ENCODE measurements around the gene IL27RA. TPM values are rescaled to one million over a fixed set of nuclear protein-coding genes. Genes with fewer than 3 reads are reported as not detected.

Gene IL27RA
- total and polyA plus RNA-seq, 2 donors (not counting 3 experiments of a cell fraction or from before 2014, with no cell fraction given): 1.6 to 4.5 TPM

DNA sequence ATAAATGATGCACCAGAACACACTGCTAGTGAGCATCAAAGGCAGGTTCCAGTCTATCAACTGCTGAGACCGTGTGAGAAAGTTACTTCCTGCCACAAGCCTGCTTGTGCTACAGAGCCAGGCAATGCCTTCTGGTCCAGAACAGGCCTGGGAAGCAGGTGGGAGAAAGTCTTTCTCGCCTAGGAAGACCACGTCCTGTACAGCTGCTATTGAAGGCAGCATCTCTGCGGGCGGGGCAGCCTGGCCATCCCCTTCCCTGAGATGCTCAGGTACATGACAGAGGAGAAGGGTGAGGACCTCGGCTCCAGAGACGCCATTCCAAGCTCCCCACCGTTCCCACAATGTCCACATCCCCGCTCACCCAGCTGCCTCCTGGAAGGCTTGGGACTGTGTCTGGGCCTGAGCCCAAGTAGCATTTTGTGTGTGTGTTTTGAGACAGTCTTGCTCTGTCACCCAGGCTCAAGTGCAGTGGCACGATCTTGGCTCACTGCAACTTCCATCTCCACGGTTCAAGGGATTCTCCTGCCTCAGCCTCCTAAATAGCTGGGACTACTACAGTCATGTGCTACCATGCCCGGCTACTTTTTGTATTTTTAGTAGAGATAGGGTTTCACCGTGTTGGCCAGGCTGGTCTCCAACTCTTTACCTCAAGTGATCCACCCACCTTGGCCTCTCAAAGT lies 28.9 kb upstream of the IL27RA start:
- CTCF ChIA-PET: interaction anchor here (0.9 to 2.5 kb wide), 6 partner anchors 14 to 57 kb away, joined by 3 to 9 read pairs (median 4); partner anchors contain the start of gene IL27RA
- no peak overlapping the region for H3K4me3 ChIP-seq (replicated peaks in 1 of 3; ENCODE audit: insufficient read depth in 1 of 3, low read depth in 1 of 3, low read length in 3 of 3)
- no peaks in the 10 kb centered on the region for H3K9me1 ChIP-seq (replicated peaks; ENCODE audit: control insufficient read depth, extremely low read depth, insufficient read depth, low read length)
- no TSS peak for BruUV-seq (replicated peaks)
- H3K27me3 ChIP-seq (ENCODE audit: control insufficient read depth in 2 of 2, insufficient read depth in 2 of 2, low read length in 2 of 2): no peaks in the 10 kb centered on the region
- FAIRE-seq (peak; percentile 4), DNase-seq (ENCODE audit: low read depth, low spot score) (no peak)
- no peaks in the 10 kb centered on the region for H3K9me3 ChIP-seq (replicated peaks; ENCODE audit: control insufficient read depth, insufficient read depth, low read length)
- no peak for TF ChIP-seq FOS (IDR thresholded peaks at IDR 0.05; ENCODE audit: borderline replicate concordance, insufficient read depth, low read length)
- TF ChIP-seq JUN (IDR thresholded peaks at IDR 0.05; ENCODE audit: borderline replicate concordance, insufficient read depth, insufficient read length, low read depth): no peak
- TF ChIP-seq, protein P1, sequence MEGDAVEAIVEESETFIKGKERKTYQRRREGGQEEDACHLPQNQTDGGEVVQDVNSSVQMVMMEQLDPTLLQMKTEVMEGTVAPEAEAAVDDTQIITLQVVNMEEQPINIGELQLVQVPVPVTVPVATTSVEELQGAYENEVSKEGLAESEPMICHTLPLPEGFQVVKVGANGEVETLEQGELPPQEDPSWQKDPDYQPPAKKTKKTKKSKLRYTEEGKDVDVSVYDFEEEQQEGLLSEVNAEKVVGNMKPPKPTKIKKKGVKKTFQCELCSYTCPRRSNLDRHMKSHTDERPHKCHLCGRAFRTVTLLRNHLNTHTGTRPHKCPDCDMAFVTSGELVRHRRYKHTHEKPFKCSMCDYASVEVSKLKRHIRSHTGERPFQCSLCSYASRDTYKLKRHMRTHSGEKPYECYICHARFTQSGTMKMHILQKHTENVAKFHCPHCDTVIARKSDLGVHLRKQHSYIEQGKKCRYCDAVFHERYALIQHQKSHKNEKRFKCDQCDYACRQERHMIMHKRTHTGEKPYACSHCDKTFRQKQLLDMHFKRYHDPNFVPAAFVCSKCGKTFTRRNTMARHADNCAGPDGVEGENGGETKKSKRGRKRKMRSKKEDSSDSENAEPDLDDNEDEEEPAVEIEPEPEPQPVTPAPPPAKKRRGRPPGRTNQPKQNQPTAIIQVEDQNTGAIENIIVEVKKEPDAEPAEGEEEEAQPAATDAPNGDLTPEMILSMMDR (IDR thresholded peaks at IDR 0.05; ENCODE audit: extremely low read depth in 1 of 2, insufficient read depth in 1 of 2, low read depth in 1 of 2, low read length in 2 of 2): no peak
- TF ChIP-seq EZH2 (IDR thresholded peaks at IDR 0.05; ENCODE audit: borderline replicate concordance, low read depth, low read length, severe bottlenecking): no peak
- TF ChIP-seq POLR2AphosphoS5 (IDR thresholded peaks at IDR 0.05; ENCODE audit: insufficient read depth, low read depth, low read length): no peak
- TF ChIP-seq, protein P2, sequence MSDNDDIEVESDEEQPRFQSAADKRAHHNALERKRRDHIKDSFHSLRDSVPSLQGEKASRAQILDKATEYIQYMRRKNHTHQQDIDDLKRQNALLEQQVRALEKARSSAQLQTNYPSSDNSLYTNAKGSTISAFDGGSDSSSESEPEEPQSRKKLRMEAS (IDR thresholded peaks at IDR 0.05; ENCODE audit: insufficient read depth, insufficient read length): no peak
- TF ChIP-seq MYC (IDR thresholded peaks at IDR 0.05; ENCODE audit: low read depth, low read length): no peak
- no peak for TF ChIP-seq POLR2A (IDR thresholded peaks at IDR 0.05; ENCODE audit: low read depth, low read length)
- TF ChIP-seq GATA2 (IDR thresholded peaks at IDR 0.05; ENCODE audit: insufficient read depth, insufficient read length, low read depth, low read length): no peak
- peaks cover 20% of the 10 kb centered on the region for H3K4me1 ChIP-seq (ENCODE audit: control insufficient read depth, extremely low read depth, insufficient read depth, low read length)
- no peak overlapping the region for H3K27ac ChIP-seq (ENCODE audit: insufficient read depth, low read depth, low read length)
- no peak overlapping the region for H2AFZ ChIP-seq (ENCODE audit: low read depth, low read length)
- peaks cover 10% of the 10 kb centered on the region for H3K79me2 ChIP-seq (ENCODE audit: control insufficient read depth, insufficient read depth, low read length)
- H3K4me2 ChIP-seq (ENCODE audit: insufficient read depth, low read length): no peak overlapping the region
- no peak overlapping the region for H3K9ac ChIP-seq (replicated peaks; ENCODE audit: extremely low read depth, insufficient read depth, low read length)
- H3K36me3 ChIP-seq (ENCODE audit: control insufficient read depth in 2 of 2, extremely low read depth in 1 of 2, insufficient read depth in 2 of 2, low read length in 2 of 2): peaks cover 0 to 1% of the 10 kb centered on the region in 2 experiments
- intact Hi-C loops (cut with micrococcal nuclease): no loop called here
- POLR2A ChIA-PET: no interaction called here
- no peaks in the 10 kb centered on the region for H4K20me1 ChIP-seq (replicated peaks; ENCODE audit: control insufficient read depth, extremely low read depth, insufficient read depth, low read length)
- dilution Hi-C loops (cut with MboI; ENCODE audit: extremely low pct_ligation_motif_present, low sequenced_read_pairs): no loop called here

Data from endothelial cell of umbilical vein (primary cell).